ENCODE measurements around the gene CDH23.
A peak's percentile ranks its signal among the peaks of the same experiment; 100 is the strongest.

Gene CDH23

DNA sequence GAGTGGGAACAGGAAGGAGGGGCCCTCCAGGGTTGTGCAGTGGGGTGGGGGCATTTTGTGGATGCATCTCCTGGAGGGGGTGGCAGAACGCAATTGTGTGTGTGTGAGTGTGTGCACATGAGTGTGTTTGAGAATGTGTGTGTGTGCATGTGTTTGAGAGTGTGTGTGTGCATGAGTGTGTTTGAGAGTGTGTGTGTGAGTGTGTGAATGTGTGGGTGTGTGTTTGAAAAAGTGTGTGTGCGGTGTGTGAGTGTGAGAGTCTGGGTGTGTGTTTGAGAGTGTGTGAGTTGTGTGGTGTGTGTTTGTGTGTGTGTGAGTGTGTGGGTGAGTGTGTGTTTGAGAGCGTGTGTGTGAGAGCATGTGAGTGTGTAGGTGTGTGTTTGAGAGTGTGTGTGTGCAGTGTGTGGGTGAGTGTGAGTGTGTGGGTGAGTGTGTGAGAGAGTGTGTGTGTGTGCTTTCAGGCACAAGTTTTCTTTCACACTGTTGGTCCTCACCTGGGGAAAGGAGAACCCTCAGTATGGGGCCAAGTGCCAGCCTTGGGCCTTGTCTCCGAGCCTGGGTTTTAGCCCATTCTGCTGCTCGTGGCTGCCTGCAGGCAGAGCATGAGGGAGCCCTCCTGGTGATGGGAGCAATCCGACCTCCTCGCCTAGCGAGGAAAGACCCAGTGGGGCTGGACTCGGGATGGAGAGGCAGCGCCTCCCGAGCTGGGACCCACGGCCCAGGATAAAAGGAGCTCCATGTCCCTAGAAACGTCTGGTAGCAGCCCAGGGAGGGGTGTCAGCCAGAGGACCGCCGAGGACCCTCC, 35.6 kb downstream of the CDH23 start:
- no peak for DNase-seq (ENCODE audit: low read depth)
- TF ChIP-seq, protein P1, sequence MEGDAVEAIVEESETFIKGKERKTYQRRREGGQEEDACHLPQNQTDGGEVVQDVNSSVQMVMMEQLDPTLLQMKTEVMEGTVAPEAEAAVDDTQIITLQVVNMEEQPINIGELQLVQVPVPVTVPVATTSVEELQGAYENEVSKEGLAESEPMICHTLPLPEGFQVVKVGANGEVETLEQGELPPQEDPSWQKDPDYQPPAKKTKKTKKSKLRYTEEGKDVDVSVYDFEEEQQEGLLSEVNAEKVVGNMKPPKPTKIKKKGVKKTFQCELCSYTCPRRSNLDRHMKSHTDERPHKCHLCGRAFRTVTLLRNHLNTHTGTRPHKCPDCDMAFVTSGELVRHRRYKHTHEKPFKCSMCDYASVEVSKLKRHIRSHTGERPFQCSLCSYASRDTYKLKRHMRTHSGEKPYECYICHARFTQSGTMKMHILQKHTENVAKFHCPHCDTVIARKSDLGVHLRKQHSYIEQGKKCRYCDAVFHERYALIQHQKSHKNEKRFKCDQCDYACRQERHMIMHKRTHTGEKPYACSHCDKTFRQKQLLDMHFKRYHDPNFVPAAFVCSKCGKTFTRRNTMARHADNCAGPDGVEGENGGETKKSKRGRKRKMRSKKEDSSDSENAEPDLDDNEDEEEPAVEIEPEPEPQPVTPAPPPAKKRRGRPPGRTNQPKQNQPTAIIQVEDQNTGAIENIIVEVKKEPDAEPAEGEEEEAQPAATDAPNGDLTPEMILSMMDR (IDR thresholded peaks at IDR 0.05; ENCODE audit: insufficient read depth, low read depth, low read length, missing control alignments): no peak
- H3K4me3 ChIP-seq (ENCODE audit: low read length): no peak overlapping the region

DNA sequence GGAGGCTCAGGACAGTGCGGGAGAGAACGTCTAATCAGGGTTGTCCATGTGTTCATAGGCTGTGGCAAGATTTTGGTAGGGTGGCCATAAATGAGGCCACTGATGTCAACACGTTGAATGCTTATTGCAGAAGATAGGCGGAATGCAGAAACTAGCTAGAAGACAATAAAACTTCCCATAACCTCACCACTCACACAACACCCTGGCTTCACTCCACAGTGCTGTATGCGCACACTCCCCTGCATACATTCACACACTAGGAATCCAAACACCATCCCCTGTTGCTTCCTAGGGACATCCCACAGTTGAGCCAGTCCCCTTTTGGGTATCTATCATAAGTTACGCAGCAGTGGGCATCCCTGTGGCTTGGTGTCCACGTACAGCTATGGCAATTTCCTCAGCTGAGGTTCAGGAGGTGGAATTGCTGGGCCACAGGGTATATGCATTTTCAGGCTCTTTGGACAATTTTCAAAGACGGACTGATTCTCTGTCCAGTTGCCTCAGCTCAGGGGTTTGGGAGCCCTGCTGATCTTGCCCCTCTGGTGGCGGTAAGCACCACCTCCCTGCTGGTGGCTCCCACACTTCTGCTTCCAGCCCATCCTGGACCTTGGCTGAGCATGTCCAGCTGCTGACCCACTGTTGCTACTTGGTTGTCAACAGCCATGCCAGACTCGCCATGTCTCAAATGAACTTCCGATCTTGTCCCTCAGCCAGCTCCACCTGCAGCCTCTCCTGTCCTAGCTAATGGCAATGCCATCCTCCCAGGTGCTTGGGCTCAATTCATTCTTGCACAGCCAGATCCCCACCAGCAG, 36.4 kb downstream of the CDH23 start:
- H3K4me3 ChIP-seq (ENCODE audit: low read length): no peak overlapping the region
- DNase-seq (ENCODE audit: low read depth): no peak
- TF ChIP-seq, protein P1 (IDR thresholded peaks at IDR 0.05; ENCODE audit: insufficient read depth, low read depth, low read length, missing control alignments): no peak

DNA sequence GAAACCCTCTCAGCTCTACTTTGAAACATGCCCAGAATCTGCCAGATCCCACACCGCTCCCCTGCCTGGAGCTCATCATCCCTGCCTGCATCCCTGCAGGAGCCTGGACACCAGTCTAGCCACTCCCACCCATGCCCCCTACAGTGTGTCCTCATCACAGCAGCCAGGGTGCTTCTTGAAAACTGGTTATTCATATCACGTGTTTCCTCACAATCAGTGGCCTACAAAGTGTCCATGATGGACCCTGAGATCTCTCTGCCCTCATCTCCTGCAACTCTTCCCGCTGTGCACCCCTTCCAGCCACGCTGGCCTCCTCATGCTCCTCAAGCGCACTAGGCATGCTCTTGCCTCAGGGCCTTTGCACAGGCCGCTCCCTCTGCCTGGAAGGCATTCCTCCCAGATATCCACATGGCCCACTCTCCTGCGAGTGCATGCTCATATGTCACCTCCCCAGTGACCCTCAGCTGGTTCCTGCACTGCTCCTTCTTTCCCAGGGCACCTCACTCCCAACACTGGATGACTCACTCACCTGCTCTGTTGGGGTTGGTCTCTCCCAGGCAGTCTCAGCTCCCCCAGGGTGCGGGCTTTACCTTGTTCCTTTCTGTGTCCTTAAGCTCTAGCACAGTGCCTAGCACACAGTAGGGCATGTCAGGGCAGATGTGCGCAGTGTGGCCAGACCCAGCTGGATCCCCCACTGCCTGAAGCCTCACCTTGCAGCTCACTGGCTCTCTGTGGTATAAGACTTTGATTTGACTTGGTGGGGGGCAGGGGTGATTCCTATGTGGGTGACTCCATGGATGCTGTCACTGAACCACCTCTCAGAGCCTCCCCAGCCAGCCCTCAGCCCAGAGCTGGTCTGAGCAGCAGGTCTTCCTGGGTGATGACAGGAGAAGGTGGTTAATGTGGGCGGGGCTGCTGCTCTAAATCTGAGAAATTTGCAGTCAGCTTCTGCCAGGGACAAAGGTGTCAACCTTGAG, 37.3 kb downstream of the CDH23 start:
- no peak overlapping the region for H3K4me3 ChIP-seq (ENCODE audit: low read length)
- TF ChIP-seq, protein P1 (IDR thresholded peaks at IDR 0.05; ENCODE audit: insufficient read depth, low read depth, low read length, missing control alignments): no peak
- peak; percentile 17 for DNase-seq (ENCODE audit: low read depth)

DNA sequence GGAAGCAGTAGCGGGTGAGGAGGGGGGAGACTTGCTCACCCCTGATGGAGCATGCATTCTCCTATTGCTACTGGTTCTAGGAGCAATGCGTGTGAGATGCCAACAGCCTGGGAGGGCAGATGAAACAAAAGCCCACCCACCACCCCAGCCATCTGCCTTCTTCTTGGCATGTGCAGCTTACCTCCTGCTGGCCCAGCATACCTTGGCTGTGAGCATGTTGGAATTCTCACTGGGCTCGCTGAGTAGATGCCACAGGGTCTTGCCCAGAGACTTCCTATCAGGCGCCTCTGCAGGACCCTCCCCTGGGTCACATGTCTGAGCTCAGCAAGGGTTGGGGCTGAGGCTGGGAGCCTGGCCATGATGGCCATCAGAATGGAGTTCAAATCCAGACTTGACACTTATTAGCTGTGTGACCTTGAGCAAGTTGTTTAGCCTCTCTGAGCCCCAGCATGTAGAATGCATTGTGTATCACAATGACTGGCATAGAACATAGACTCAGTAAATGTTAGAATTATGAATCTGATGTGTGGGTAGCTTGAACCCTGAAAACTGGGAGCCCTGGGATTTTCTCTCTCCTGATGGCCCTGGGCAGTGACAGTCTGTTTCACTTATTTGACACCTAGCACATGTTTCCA, 38.2 kb downstream of the CDH23 start:
- H3K4me3 ChIP-seq (ENCODE audit: low read length): no peak overlapping the region
- TF ChIP-seq, protein P1 (IDR thresholded peaks at IDR 0.05; ENCODE audit: insufficient read depth, low read depth, low read length, missing control alignments): no peak
- DNase-seq (ENCODE audit: low read depth): no peak

DNA sequence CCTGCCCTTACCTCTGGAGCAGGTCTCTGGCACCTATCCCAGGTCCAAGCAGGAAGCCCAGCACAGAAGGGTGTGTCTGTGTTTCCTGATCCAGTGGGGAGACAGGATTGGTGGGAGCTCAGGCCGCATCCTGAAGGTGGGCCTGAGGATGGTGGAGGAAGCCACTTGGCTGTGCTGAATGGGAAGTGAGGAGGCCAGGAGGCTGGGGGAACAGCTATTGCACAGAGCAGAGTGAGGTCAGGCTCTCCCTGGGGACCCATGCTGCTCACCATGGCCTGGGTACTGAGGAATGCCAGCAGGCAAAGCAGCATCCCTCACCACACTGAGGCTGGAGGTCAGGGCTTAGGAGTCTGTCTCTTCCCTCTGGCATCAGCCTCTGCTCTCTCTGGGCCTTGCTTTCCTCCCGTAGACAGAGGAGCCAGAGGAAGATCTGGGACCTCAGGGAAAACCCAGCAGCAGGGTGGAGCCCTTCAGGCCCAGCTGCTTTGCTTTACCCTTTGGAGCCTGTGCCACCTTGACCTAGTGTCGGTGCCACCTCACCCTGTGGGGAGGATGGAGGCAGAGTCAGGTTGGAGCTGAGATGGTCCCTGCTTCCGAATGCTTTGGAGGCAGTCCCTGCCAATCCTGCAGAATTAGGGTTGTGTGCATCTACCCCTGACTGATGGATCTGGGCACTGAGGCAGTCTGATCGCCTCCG, 39.0 kb downstream of the CDH23 start:
- TF ChIP-seq, protein P1 (IDR thresholded peaks at IDR 0.05; ENCODE audit: insufficient read depth, low read depth, low read length, missing control alignments): no peak
- no peak overlapping the region for H3K4me3 ChIP-seq (ENCODE audit: low read length)
- DNase-seq (ENCODE audit: low read depth): no peak

All from epithelial cell of esophagus (primary cell).